Cardiac septum (tissue), 1 donor: ENCODE results near the gene GPC3. TPM values are rescaled to one million over a fixed set of nuclear protein-coding genes. Genes with fewer than 3 reads are reported as not detected.
"Not testable (repeated sequence)": the region's sequence is repeated elsewhere in the genome, so short reads cannot be mapped to it uniquely, and the experiment has no call there.

ENCODE experiments used
- DNase-seq: peaks from one replicate; pipeline ENCODE4 v3.0.0-alpha.2; 2020; ENCODE audit warnings: low spot score
- intact Hi-C: fragments of 100-400 bp; cut with DNase I; formaldehyde crosslinking; loops from one replicate; pipeline ENCODE4 v1.14.0; 2022
- total RNA-seq: library from RNA; stranded (reverse); fragmentation: NEBNext Ultra II Directional; extraction: Animal tissue kit (Norgen Biotek cat#: 25700); gene quantifications from one replicate; pipeline ENCODE4 v1.2.1, GENCODE V29; 2021
- donor health status: DM: no; HTN: no; CAD: no.

Gene GPC3
- total RNA-seq, 1 donor from 2014 or later = 1.6 TPM

- intact Hi-C loops = no loop called here
- no peak for DNase-seq
These were observed 73.4 kb downstream of the GPC3 start for GRCh38 chrX:133911825-133912495.

GRCh38 chrX:133910539-133910938 is 74.9 kb downstream of the GPC3 start:
- intact Hi-C loops = no loop called here

GRCh38 chrX:133909888-133910287 is 75.5 kb downstream of the GPC3 start:
- DNase-seq = no peak
- intact Hi-C loops = no loop called here

More at GRCh38 chrX:133910539-133910938, 74.9 kb downstream of the GPC3 start:
- no peak for DNase-seq

GRCh38 chrX:133908223-133908955 is 77.0 kb downstream of the GPC3 start:
- no peak for DNase-seq
- intact Hi-C loops = no loop called here

- DNase-seq = no peak
- intact Hi-C loops = no loop called here
These were observed 77.8 kb downstream of the GPC3 start for GRCh38 chrX:133907606-133908005.

- intact Hi-C loops = no loop called here
- no peak for DNase-seq
These were observed 80.1 kb downstream of the GPC3 start for GRCh38 chrX:133905305-133905704.

GRCh38 chrX:133897593-133898163 is 87.7 kb downstream of the GPC3 start:
- intact Hi-C loops = no loop called here
- DNase-seq = no peak

- intact Hi-C loops = no loop called here
These were observed 93.1 kb downstream of the GPC3 start for GRCh38 chrX:133892337-133892736.

GRCh38 chrX:133888984-133889383 is 96.4 kb downstream of the GPC3 start:
- no peak for DNase-seq
- intact Hi-C loops = no loop called here

More at GRCh38 chrX:133892337-133892736, 93.1 kb downstream of the GPC3 start:
- DNase-seq = no peak

GRCh38 chrX:133888084-133888483 is 97.3 kb downstream of the GPC3 start:
- intact Hi-C loops, DNase-seq: not testable (repeated sequence)

GRCh38 chrX:133884430-133885394 is 100.7 kb downstream of the GPC3 start:
- intact Hi-C loops = no loop called here
- DNase-seq = no peak

GRCh38 chrX:133881893-133882292 is 103.5 kb downstream of the GPC3 start:
- intact Hi-C loops = no loop called here
- no peak for DNase-seq

- intact Hi-C loops = no loop called here
- DNase-seq = no peak
These were observed 104.4 kb downstream of the GPC3 start for GRCh38 chrX:133881007-133881406.

- intact Hi-C loops = no loop called here
- no peak for DNase-seq
These were observed 105.4 kb downstream of the GPC3 start for GRCh38 chrX:133880032-133880443.

- intact Hi-C loops = no loop called here
- no peak for DNase-seq
These were observed 106.7 kb downstream of the GPC3 start for GRCh38 chrX:133878710-133879109.

GRCh38 chrX:133876646-133877045 is 108.7 kb downstream of the GPC3 start:
- intact Hi-C loops = no loop called here
- DNase-seq = no peak

- intact Hi-C loops = no loop called here
- no peak for DNase-seq
These were observed 116.1 kb downstream of the GPC3 start for GRCh38 chrX:133869270-133869669.

GRCh38 chrX:133868682-133869081 is 116.7 kb downstream of the GPC3 start:
- intact Hi-C loops = no loop called here
- DNase-seq = no peak

GRCh38 chrX:133868250-133868649 is 117.1 kb downstream of the GPC3 start:
- no peak for DNase-seq
- intact Hi-C loops = no loop called here
